HL-60 (cell line): ENCODE measurements around the gene ZPLD1.

Experiments used
- DNase-seq, 2 experiments: peaks; one replicate each; pipeline ENCODE4 v3.0.0-alpha.2; 2010 to 2020; ENCODE audit warnings: low read depth in 1 of 2, low spot score in 1 of 2
- H3K27ac ChIP-seq: fragments of 250-450 bp; sonication (Bioruptor Pico); replicated peaks from 2 replicates; pipeline ENCODE4 v1.5.1; 2020; ENCODE audit warnings: mild to moderate bottlenecking, moderate library complexity
- H3K27me3 ChIP-seq: fragments of 250-450 bp; sonication (Bioruptor Pico); 2 replicates; pipeline ENCODE4 v1.5.1; 2021; ENCODE audit warnings: mild to moderate bottlenecking, moderate library complexity; ENCODE audit not compliant: insufficient read depth, poor library complexity, severe bottlenecking
- H3K4me3 ChIP-seq: replicated peaks from 2 replicates; pipeline ENCODE4 v1.5.1; 2011; ENCODE audit warnings: mild to moderate bottlenecking, control low read depth, low read length; ENCODE audit not compliant: insufficient read depth
- GABPA ChIP-seq: IDR thresholded peaks from 2 replicates; pipeline ENCODE4 v1.6.1; 2012; ENCODE audit warnings: low read depth
- POLR2AphosphoS5 ChIP-seq: IDR thresholded peaks from 2 replicates; pipeline ENCODE4 v1.6.1; 2012; ENCODE audit warnings: low read depth
- SPI1 ChIP-seq: IDR thresholded peaks from 2 replicates; pipeline ENCODE4 v1.6.1; 2012; ENCODE audit warnings: low read depth, mild to moderate bottlenecking, borderline replicate concordance
- TF ChIP-seq, protein P1 (sequence below): IDR thresholded peaks from one replicate; pipeline ENCODE4 v1.5.1; 2011; ENCODE audit warnings: low read length, control low read depth, inconsistent platforms; ENCODE audit not compliant: insufficient read depth
- TF ChIP-seq, protein P2 (sequence below): IDR thresholded peaks from 2 replicates; pipeline ENCODE4 v1.6.1; 2012; ENCODE audit warnings: low read depth; ENCODE audit not compliant: insufficient replicate concordance

Gene ZPLD1

DNA sequence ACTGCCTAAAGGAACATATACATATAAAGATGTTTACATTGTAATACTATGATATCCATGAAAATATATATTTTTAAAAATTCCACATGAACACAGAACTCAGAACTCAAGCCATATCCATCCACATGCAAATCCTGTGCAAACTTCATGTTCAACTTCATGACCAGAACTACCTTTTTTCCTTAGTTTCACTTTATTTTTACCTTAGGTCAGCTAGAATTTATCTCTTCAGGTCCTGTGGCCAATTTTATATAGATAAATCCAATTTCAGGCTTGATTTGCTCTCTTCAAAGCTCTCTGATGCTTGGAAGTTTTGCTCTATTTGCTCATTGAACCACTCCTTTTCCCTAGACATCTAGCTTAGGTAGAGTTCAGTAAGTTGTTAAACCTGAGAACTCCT is 38.8 kb downstream of the ZPLD1 start:
- Histone ChIP-seq H3K4me3 (no peak overlapping the region), H3K27me3 (no peaks in the 10 kb centered on the region), H3K27ac (no peak overlapping the region)
- DNase-seq: no peak
- TF ChIP-seq, protein P1, sequence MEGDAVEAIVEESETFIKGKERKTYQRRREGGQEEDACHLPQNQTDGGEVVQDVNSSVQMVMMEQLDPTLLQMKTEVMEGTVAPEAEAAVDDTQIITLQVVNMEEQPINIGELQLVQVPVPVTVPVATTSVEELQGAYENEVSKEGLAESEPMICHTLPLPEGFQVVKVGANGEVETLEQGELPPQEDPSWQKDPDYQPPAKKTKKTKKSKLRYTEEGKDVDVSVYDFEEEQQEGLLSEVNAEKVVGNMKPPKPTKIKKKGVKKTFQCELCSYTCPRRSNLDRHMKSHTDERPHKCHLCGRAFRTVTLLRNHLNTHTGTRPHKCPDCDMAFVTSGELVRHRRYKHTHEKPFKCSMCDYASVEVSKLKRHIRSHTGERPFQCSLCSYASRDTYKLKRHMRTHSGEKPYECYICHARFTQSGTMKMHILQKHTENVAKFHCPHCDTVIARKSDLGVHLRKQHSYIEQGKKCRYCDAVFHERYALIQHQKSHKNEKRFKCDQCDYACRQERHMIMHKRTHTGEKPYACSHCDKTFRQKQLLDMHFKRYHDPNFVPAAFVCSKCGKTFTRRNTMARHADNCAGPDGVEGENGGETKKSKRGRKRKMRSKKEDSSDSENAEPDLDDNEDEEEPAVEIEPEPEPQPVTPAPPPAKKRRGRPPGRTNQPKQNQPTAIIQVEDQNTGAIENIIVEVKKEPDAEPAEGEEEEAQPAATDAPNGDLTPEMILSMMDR: no peak
- no peak for TF ChIP-seq SPI1
- no peak for TF ChIP-seq POLR2AphosphoS5
- no peak for TF ChIP-seq GABPA
- TF ChIP-seq, protein P2, sequence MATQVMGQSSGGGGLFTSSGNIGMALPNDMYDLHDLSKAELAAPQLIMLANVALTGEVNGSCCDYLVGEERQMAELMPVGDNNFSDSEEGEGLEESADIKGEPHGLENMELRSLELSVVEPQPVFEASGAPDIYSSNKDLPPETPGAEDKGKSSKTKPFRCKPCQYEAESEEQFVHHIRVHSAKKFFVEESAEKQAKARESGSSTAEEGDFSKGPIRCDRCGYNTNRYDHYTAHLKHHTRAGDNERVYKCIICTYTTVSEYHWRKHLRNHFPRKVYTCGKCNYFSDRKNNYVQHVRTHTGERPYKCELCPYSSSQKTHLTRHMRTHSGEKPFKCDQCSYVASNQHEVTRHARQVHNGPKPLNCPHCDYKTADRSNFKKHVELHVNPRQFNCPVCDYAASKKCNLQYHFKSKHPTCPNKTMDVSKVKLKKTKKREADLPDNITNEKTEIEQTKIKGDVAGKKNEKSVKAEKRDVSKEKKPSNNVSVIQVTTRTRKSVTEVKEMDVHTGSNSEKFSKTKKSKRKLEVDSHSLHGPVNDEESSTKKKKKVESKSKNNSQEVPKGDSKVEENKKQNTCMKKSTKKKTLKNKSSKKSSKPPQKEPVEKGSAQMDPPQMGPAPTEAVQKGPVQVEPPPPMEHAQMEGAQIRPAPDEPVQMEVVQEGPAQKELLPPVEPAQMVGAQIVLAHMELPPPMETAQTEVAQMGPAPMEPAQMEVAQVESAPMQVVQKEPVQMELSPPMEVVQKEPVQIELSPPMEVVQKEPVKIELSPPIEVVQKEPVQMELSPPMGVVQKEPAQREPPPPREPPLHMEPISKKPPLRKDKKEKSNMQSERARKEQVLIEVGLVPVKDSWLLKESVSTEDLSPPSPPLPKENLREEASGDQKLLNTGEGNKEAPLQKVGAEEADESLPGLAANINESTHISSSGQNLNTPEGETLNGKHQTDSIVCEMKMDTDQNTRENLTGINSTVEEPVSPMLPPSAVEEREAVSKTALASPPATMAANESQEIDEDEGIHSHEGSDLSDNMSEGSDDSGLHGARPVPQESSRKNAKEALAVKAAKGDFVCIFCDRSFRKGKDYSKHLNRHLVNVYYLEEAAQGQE: no peak

DNA sequence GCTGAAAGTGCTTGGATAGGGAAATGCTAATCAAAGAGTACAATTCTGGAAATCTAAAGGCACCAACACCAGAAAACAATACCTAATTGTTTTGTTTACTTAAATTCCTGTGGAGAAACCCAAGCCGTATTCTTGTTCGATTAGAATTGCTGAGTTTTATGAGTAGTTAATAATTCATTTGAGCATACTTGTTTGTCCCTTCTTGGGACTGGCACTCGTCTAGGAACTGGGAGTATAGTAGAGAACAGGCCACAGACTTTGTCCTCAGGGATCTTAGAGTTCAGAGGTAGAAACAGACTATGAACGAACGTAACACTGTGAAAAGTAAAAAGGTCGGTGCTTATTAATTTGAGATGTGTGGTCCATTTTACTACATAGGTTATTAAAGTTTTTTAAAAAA is 39.4 kb downstream of the ZPLD1 start:
- Histone ChIP-seq H3K27me3 (no peaks in the 10 kb centered on the region), H3K27ac (no peak overlapping the region), H3K4me3 (no peak overlapping the region)
- no peak for TF ChIP-seq GABPA
- TF ChIP-seq, protein P2: no peak
- no peak for TF ChIP-seq POLR2AphosphoS5
- no peak for TF ChIP-seq SPI1
- TF ChIP-seq, protein P1: no peak
- DNase-seq: no peak

DNA sequence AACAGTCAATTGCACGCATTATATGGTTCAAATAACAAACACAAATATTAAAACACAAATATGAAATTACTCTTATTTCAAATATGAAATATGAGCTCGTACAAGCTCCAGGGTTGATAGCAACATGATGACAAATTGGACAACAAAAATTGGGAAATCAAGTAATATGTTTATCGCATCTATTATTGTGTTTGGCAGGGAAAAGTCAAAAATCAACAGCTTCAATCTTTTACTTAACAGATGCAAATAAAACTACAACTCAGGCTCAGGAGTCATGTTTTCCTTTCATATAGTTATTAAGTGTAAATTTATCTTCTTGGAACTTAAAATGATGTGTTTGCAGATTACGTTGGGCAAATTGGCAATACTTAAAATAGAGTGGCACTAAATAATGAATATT is 41.4 kb downstream of the ZPLD1 start:
- no peaks in the 10 kb centered on the region for H3K27me3 ChIP-seq
- no peak for DNase-seq
- no peak overlapping the region for H3K4me3 ChIP-seq
- no peak overlapping the region for H3K27ac ChIP-seq
- TF ChIP-seq, protein P1: no peak
- TF ChIP-seq, protein P2: no peak
- TF ChIP-seq SPI1 (no peak), POLR2AphosphoS5 (no peak), GABPA (no peak)
